ENCODE results near the gene DCHS1.

- TF ChIP-seq POLR2A (IDR thresholded peaks at IDR 0.05) (no peak), CTCF (IDR thresholded peaks at IDR 0.05) (no peak)
These were observed 29.7 kb downstream of the DCHS1 start for GRCh38 chr11:6625832-6626420.
